Omental fat pad (tissue), 4 donors: ENCODE data around the gene GPR107. TPM values are rescaled to one million over a fixed set of nuclear protein-coding genes. Genes with fewer than 3 reads are reported as not detected.

Source experiments
- ATAC-seq: fragments of 150-250 bp; one replicate; pipeline ENCODE4 v1.9.1; 2016; ENCODE audit warnings: mild to moderate bottlenecking, moderate library complexity; ENCODE audit not compliant: low FRiP score
- DNase-seq: peaks from one replicate; pipeline ENCODE4 v3.0.0-alpha.2; 2019; ENCODE audit warnings: low spot score
- CTCF ChIP-seq, 3 donors: fragments of 450-650 bp; IDR thresholded peaks; one replicate each; pipeline ENCODE4 v1.5.1; 2016 to 2017; ENCODE audit warnings: antibody characterized with exemption in 3 of 3, mild to moderate bottlenecking in 3 of 3, moderate library complexity in 2 of 3
- total RNA-seq, 4 donors: library from RNA; depleted of rRNA; stranded (reverse); fragments of >200 nt; gene quantifications; one replicate each; pipeline ENCODE4 v1.1.0, GENCODE V29; 2016

Gene GPR107
- total RNA-seq, 4 donors from 2014 or later, result 17.5 to 24.1 (median 20.0) TPM

DNA sequence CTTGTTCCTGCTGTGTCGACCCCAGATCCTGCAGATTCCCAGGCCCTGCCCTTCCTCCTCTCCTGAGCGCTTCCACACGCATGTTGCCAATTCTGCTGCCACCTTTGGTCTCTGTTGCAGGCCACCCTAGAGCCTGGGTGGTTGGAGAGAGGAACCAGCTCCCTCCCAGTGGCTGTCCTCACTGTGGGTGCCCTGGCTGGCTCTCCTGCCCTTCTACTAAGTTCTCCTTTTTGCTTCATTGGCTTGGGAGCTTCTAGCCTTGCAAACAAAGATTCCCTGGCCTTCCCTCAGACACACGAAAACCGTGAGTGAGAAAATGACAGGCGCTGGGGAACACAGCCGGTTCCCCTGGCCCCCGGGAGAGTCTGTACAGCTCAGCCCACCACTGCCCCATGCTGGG lies 104.3 kb downstream of the GPR107 start:
- ATAC-seq (no peak), DNase-seq (no peak)
- no peak for TF ChIP-seq CTCF (IDR thresholded peaks at IDR 0.05)

DNA sequence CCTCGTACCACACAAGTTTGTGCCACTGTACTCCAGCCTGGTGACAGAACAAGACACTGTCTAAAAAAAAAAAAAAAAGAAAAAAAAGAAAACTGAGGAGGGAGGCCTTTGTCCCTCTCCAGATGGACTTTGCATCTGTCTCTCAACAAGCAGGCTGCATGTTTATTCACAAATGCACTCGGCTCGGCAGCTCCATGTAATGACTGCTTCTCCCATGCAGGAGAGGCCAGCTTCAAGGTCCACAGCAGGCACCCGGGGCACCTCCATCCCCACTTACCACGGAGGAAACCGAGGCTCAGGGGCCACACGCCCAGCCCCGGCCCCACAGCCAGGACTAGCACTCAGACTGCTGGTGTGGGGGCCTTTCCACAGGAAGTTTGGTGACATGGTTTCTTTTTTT lies 105.4 kb downstream of the GPR107 start:
- TF ChIP-seq CTCF (IDR thresholded peaks at IDR 0.05), result no peak
- ATAC-seq (no peak), DNase-seq (no peak)

DNA sequence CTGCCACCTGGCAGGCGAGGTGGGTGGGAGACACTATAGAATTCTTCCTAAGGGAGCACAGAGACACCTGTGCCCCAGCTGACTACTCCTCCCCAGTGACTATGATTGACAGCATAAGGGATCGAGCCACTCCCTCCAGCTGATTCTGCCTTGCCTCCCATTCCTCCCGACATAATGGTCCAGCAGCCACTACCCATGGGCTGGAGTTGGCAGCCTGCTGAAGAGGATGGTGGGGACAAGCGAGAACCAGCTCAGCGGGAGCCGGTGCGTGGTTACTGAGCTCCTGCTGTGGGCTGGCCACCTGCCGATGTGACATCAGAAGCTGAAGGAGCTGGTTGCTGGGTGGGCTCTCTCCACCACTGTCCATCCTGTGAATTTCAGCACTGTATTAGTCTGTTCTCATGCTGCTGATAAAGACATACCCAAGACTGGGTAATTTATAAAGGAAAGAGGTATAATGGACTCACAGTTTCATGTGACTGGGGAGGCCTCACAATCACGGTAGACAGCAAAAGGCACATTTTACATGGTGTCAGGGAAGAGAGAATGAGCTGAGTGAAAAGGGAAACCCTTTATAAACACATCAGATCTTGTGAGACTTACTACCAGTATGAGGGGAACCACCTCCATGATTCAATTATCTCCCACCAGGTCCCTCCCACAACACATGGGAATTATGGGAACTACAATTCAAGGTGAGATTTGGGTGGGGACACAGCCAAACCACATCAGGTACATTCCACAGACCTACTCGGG lies 106.4 kb downstream of the GPR107 start:
- ATAC-seq (no peak), DNase-seq (no peak)
- no peak for TF ChIP-seq CTCF (IDR thresholded peaks at IDR 0.05)

- ATAC-seq, result no peak
- no peak for DNase-seq
- no peak for TF ChIP-seq CTCF (IDR thresholded peaks at IDR 0.05)
These were observed 107.3 kb downstream of the GPR107 start for GRCh38 chr9:130160862-130161470.

- TF ChIP-seq CTCF (IDR thresholded peaks at IDR 0.05), result no peak
- no peak for ATAC-seq
- no peak for DNase-seq
These were observed 111.9 kb downstream of the GPR107 start for GRCh38 chr9:130165579-130165978.

- no peak for TF ChIP-seq CTCF (IDR thresholded peaks at IDR 0.05)
- ATAC-seq (no peak), DNase-seq (no peak)
These were observed 112.7 kb downstream of the GPR107 start for GRCh38 chr9:130166399-130166798.

- no peak for TF ChIP-seq CTCF (IDR thresholded peaks at IDR 0.05)
These were observed 114.2 kb downstream of the GPR107 start for GRCh38 chr9:130167927-130168326.

More at GRCh38 chr9:130167927-130168326, 114.2 kb downstream of the GPR107 start:
- ATAC-seq (no peak), DNase-seq (no peak)
